ENCODE results near the gene SLC35A5.

SLC35A5 gene

DNA sequence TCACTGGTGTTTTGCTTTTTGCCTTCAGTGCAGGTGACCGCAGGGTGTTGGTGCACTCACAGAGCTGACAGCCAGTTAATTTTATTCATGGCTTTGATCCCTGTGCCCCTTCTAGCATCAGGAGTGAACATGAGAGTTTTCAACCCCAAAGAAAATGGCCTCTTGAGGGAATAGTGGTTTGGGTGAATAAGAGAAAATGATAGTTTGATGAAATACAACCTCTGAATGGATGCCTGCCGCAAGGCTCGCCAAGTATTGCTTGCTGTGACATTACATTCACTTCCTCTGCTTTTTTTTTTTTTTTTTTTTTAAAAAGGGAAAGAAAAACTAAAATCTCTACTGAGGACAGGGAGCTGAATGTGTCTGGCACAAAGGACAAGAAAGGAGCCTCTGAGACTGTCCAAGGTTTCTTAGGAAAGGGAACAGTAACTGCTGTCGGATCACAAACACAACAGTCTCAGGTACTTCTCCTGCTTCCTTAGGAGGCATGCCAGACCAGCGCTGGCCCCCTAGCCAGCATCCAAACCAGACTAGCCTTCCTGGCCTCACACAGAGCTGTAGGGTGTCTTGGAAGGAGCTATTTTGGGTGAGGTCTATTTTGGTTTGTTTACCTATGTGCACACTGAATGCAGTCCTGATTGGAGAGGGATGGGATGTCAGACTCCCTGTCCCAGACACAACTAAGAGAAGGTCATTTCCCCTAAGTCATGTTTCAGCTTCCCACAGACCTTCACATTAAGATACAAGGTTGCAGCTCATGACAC, 50.1 kb downstream of the SLC35A5 start:
- Histone ChIP-seq H3K27me3 (replicated peaks; ENCODE audit: insufficient read depth, low read length) (peaks cover 9% of the 10 kb centered on the region; the same call in 1 of the 2 replicates), H3K4me1 (ENCODE audit: low read length) (no peaks in the 10 kb centered on the region), H3F3A (ENCODE audit: insufficient read depth, low read length) (no peaks in the 10 kb centered on the region), H3K9me2 (replicated peaks; ENCODE audit: insufficient read depth, low read length) (no peaks in the 10 kb centered on the region), H3K4me3 (ENCODE audit: low read length) (no peak overlapping the region), H3K36me3 (replicated peaks; ENCODE audit: insufficient read depth, low read length) (no peaks in the 10 kb centered on the region), H3K4me2 (ENCODE audit: low read depth, low read length) (no peak overlapping the region), H3K9ac (ENCODE audit: low read length) (no peak overlapping the region), H4K20me1 (ENCODE audit: insufficient read depth, low read length) (no peaks in the 10 kb centered on the region), H2AFZ (ENCODE audit: low read length) (no peak overlapping the region), H3K9me3 (replicated peaks; ENCODE audit: insufficient read depth, low read length) (no peaks in the 10 kb centered on the region), H3K27ac (ENCODE audit: low read length) (no peak overlapping the region), H3K79me2 (ENCODE audit: low read length) (no peaks in the 10 kb centered on the region)
- TF ChIP-seq EZH2 (optimal IDR thresholded peaks at IDR 0.05; ENCODE audit: low read depth, low read length) (no peak), EZH2phosphoT487 (IDR thresholded peaks at IDR 0.05; ENCODE audit: low read length) (no peak)
- TF ChIP-seq, protein P1, sequence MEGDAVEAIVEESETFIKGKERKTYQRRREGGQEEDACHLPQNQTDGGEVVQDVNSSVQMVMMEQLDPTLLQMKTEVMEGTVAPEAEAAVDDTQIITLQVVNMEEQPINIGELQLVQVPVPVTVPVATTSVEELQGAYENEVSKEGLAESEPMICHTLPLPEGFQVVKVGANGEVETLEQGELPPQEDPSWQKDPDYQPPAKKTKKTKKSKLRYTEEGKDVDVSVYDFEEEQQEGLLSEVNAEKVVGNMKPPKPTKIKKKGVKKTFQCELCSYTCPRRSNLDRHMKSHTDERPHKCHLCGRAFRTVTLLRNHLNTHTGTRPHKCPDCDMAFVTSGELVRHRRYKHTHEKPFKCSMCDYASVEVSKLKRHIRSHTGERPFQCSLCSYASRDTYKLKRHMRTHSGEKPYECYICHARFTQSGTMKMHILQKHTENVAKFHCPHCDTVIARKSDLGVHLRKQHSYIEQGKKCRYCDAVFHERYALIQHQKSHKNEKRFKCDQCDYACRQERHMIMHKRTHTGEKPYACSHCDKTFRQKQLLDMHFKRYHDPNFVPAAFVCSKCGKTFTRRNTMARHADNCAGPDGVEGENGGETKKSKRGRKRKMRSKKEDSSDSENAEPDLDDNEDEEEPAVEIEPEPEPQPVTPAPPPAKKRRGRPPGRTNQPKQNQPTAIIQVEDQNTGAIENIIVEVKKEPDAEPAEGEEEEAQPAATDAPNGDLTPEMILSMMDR (IDR thresholded peaks at IDR 0.05; ENCODE audit: low read length): no peak
- DNase-seq: no peak

GRCh38 chr3:112615989-112616731, 54.3 kb downstream of the SLC35A5 start:
- TF ChIP-seq, protein P1 (IDR thresholded peaks at IDR 0.05; ENCODE audit: low read length): no peak
- no peak for TF ChIP-seq EZH2 (optimal IDR thresholded peaks at IDR 0.05; ENCODE audit: low read depth, low read length)
- no peak for TF ChIP-seq EZH2phosphoT487 (IDR thresholded peaks at IDR 0.05; ENCODE audit: low read length)
- H3K4me3 ChIP-seq (ENCODE audit: low read length): no peak overlapping the region
- H3K36me3 ChIP-seq (replicated peaks; ENCODE audit: insufficient read depth, low read length): no peaks in the 10 kb centered on the region
- H4K20me1 ChIP-seq (ENCODE audit: insufficient read depth, low read length): no peaks in the 10 kb centered on the region
- no peaks in the 10 kb centered on the region; the same call in 1 of the 2 replicates for H3K4me1 ChIP-seq (ENCODE audit: low read length)
- DNase-seq: no peak
- H3K4me2 ChIP-seq (ENCODE audit: low read depth, low read length): no peak overlapping the region
- H2AFZ ChIP-seq (ENCODE audit: low read length): no peak overlapping the region
- no peaks in the 10 kb centered on the region for H3K27me3 ChIP-seq (replicated peaks; ENCODE audit: insufficient read depth, low read length)
- no peaks in the 10 kb centered on the region for H3F3A ChIP-seq (ENCODE audit: insufficient read depth, low read length)
- H3K9me3 ChIP-seq (replicated peaks; ENCODE audit: insufficient read depth, low read length): no peaks in the 10 kb centered on the region
- H3K27ac ChIP-seq (ENCODE audit: low read length): no peak overlapping the region
- no peak overlapping the region for H3K9ac ChIP-seq (ENCODE audit: low read length)
- H3K79me2 ChIP-seq (ENCODE audit: low read length): no peaks in the 10 kb centered on the region
- H3K9me2 ChIP-seq (replicated peaks; ENCODE audit: insufficient read depth, low read length): no peaks in the 10 kb centered on the region

DNA sequence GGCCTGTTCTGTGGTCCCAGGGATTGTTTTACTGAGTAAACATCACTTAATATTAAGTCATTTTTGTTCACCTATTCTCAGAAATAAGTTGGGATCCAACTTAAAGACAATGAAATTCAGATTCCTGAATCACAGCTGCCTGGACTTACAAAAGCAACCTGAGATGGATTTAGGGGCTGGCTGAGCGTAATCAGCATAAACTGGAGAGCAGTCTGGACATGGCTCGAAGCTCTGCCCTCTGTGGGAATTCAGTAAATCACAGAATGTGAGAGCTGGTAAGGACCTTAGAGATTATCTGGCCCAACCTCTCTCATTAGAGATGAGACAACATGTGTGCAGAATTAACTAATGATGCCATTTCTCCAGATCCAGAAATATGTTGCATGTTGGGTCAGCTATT, 55.4 kb downstream of the SLC35A5 start:
- Histone ChIP-seq H3F3A (ENCODE audit: insufficient read depth, low read length) (no peaks in the 10 kb centered on the region), H4K20me1 (ENCODE audit: insufficient read depth, low read length) (no peaks in the 10 kb centered on the region), H3K36me3 (replicated peaks; ENCODE audit: insufficient read depth, low read length) (no peaks in the 10 kb centered on the region), H3K9me3 (replicated peaks; ENCODE audit: insufficient read depth, low read length) (no peaks in the 10 kb centered on the region), H3K79me2 (ENCODE audit: low read length) (no peaks in the 10 kb centered on the region), H3K27me3 (replicated peaks; ENCODE audit: insufficient read depth, low read length) (no peaks in the 10 kb centered on the region), H3K4me1 (ENCODE audit: low read length) (no peaks in the 10 kb centered on the region; the same call in 1 of the 2 replicates), H3K9me2 (replicated peaks; ENCODE audit: insufficient read depth, low read length) (no peaks in the 10 kb centered on the region), H3K4me3 (ENCODE audit: low read length) (no peak overlapping the region), H3K9ac (ENCODE audit: low read length) (no peak overlapping the region), H3K4me2 (ENCODE audit: low read depth, low read length) (no peak overlapping the region), H2AFZ (ENCODE audit: low read length) (no peak overlapping the region), H3K27ac (ENCODE audit: low read length) (no peak overlapping the region)
- no peak for DNase-seq
- TF ChIP-seq EZH2phosphoT487 (IDR thresholded peaks at IDR 0.05; ENCODE audit: low read length) (no peak), EZH2 (optimal IDR thresholded peaks at IDR 0.05; ENCODE audit: low read depth, low read length) (no peak)
- TF ChIP-seq, protein P1 (IDR thresholded peaks at IDR 0.05; ENCODE audit: low read length): no peak
